Right atrium auricular region (tissue), 2 donors: ENCODE measurements around the gene TNNT2. TPM values are rescaled to one million over a fixed set of nuclear protein-coding genes. Genes with fewer than 3 reads are reported as not detected.

Experiments used
- DNase-seq: peaks from one replicate; pipeline ENCODE4 v3.0.0-alpha.2; 2019; ENCODE audit warnings: low spot score
- H3K27ac ChIP-seq, 2 donors: fragments of 200-600 bp; sonication (generic); 1 replicate in 1 of 2; 2 replicates in 1 of 2; pipeline ENCODE4 v1.5.1; 2016 to 2019
- H3K27me3 ChIP-seq, 2 donors: fragments of 200-600 bp; sonication (generic); one replicate each; pipeline versions ENCODE4 v1.5.1 to v1.6.0; 2017 to 2019
- H3K36me3 ChIP-seq: fragments of 200-600 bp; sonication (generic); one replicate; pipeline ENCODE4 v1.5.1; 2016
- H3K4me1 ChIP-seq, 2 donors: fragments of 200-600 bp; sonication (generic); one replicate each; pipeline versions ENCODE4 v1.5.1 to v1.6.0; 2017 to 2019
- H3K4me3 ChIP-seq, 2 donors: fragments of 200-600 bp; sonication (generic); 1 replicate in 1 of 2; 2 replicates in 1 of 2; pipeline ENCODE4 v1.5.1; 2017 to 2019; ENCODE audit warnings: mild to moderate bottlenecking in 1 of 2, moderate library complexity in 1 of 2
- H3K9me3 ChIP-seq, 2 donors: fragments of 200-600 bp; sonication (generic); one replicate each; pipeline ENCODE4 v1.5.1; 2019
- total RNA-seq, 2 donors: library from RNA; depleted of rRNA; stranded (reverse); fragments of >200 nt; gene quantifications; one replicate each; pipeline ENCODE4 v1.1.0, GENCODE V29; 2016
- TF ChIP-seq, protein P1 (sequence below), 2 donors: fragments of 200-600 bp; sonication (generic); IDR thresholded peaks; one replicate each; pipeline ENCODE4 v1.5.1; 2019; ENCODE audit warnings: antibody characterized with exemption in 2 of 2

Gene TNNT2
- total RNA-seq, 2 donors from 2014 or later: 4,112 to 12,321 TPM

DNA sequence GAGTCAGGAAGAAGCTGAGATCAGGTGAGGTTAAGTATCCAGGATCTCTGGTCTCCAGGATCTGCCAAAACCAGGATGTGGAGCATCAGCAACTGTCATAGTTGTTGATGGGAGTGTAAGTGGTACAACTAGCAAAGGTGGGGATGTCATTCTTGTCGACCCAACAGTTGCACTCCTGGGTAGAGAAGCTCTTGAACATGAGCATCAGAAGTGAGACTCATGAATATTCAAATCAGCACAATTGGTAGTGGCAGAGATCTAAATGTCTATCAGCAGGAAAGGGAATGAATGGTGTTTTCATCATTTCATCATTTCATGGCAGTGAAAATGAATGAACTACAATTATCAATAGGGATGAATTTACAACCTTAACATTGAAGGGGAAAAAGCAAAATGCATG, 25.9 kb upstream of the TNNT2 start:
- Histone ChIP-seq H3K4me1 (peaks cover 0 to 27% of the 10 kb centered on the region in 2 donors), H3K36me3 (no peaks in the 10 kb centered on the region), H3K9me3 (no peaks in the 10 kb centered on the region), H3K4me3 (no peak overlapping the region), H3K27me3 (peaks cover 0 to 7% of the 10 kb centered on the region in 2 donors), H3K27ac (no peak overlapping the region)
- TF ChIP-seq, protein P1, sequence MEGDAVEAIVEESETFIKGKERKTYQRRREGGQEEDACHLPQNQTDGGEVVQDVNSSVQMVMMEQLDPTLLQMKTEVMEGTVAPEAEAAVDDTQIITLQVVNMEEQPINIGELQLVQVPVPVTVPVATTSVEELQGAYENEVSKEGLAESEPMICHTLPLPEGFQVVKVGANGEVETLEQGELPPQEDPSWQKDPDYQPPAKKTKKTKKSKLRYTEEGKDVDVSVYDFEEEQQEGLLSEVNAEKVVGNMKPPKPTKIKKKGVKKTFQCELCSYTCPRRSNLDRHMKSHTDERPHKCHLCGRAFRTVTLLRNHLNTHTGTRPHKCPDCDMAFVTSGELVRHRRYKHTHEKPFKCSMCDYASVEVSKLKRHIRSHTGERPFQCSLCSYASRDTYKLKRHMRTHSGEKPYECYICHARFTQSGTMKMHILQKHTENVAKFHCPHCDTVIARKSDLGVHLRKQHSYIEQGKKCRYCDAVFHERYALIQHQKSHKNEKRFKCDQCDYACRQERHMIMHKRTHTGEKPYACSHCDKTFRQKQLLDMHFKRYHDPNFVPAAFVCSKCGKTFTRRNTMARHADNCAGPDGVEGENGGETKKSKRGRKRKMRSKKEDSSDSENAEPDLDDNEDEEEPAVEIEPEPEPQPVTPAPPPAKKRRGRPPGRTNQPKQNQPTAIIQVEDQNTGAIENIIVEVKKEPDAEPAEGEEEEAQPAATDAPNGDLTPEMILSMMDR (IDR thresholded peaks at IDR 0.05): no peak
- no peak for DNase-seq

DNA sequence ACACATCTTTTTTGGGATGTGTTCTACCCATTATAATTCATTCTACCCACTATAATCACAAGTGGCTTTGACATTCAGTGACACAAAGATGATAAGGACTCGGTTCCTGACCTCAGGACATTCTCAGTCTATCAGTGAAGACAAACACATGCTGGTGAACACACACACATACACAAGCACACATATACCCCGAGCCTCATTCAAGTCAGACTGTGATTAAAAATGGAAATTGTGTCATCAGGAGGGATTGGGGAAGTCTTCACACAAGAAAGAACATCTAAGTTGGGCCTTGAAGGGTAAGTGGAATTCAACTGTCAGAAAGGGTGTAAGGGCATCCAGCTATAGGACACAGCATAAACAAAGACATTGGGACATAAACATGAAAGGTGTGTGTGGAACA, 24.2 kb upstream of the TNNT2 start:
- Histone ChIP-seq H3K4me3 (no peak overlapping the region), H3K27ac (peak overlapping the region in 1 of 2 donors; percentile 59), H3K27me3 (peaks cover 0 to 7% of the 10 kb centered on the region in 2 donors), H3K36me3 (no peaks in the 10 kb centered on the region), H3K9me3 (no peaks in the 10 kb centered on the region), H3K4me1 (peaks cover 0 to 18% of the 10 kb centered on the region in 2 donors)
- no peak for DNase-seq
- TF ChIP-seq, protein P1 (IDR thresholded peaks at IDR 0.05): no peak

DNA sequence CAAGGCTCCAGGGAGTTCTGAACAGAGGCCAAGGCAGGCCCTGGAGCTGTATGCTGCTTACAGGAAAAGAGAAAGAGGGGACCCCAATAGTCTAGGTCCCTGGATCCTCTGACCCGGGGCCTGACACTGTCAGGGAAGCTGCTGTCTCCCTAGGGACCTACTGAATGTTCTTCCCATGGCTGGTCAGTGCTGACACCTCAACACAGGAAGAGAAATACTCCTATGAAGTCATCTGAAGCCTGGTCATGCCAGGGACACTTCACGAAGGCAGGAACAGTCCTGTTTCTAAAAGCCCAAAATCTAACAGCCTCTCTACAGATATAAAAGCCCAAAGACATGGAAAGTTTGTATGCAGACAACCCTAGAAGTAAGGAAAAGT, 23.4 kb upstream of the TNNT2 start:
- peaks cover 0 to 7% of the 10 kb centered on the region in 2 donors for H3K27me3 ChIP-seq

DNA sequence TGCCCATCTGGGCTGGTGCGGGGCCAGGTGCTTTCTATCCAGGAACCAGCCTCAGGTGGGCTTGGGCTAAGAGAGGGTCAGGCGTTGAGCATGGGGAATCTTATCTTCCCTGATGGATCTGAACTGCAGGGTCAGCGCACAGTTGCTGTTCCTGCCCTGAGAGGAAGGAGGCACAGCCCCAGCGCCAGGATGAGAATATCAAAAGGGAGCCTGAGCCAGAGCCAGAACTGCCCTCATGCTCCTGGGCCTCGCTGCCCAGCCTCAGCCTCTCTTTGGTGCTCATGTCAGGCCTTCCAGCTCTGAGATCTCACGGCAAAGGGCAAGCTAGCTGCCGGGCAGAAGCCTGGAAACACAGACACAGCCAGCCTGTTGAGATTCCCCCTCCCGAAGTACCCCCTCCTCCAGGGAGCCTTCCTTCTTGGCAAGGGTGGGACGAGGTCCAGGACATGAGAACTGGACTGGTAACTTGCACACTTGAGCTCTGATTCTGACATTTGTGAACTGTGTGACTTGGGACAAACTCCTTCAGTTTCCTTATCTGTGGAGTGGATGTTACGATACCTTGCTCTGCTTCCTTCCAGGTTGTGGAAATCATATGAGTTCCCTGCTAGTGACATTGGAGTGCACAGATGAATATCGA, 22.9 kb upstream of the TNNT2 start:
- H3K27me3 ChIP-seq: peaks cover 0 to 7% of the 10 kb centered on the region in 2 donors
- H3K4me1 ChIP-seq: peaks cover 0 to 18% of the 10 kb centered on the region in 2 donors

More for the DNA sequence above, 23.4 kb upstream of the TNNT2 start:
- peak overlapping the region; percentile 2 to 59 for H3K27ac ChIP-seq
- TF ChIP-seq, protein P1 (IDR thresholded peaks at IDR 0.05): no peak
- no peak overlapping the region for H3K4me3 ChIP-seq
- no peaks in the 10 kb centered on the region for H3K36me3 ChIP-seq
- peaks cover 0 to 18% of the 10 kb centered on the region in 2 donors for H3K4me1 ChIP-seq
- no peaks in the 10 kb centered on the region for H3K9me3 ChIP-seq
- no peak for DNase-seq

DNA sequence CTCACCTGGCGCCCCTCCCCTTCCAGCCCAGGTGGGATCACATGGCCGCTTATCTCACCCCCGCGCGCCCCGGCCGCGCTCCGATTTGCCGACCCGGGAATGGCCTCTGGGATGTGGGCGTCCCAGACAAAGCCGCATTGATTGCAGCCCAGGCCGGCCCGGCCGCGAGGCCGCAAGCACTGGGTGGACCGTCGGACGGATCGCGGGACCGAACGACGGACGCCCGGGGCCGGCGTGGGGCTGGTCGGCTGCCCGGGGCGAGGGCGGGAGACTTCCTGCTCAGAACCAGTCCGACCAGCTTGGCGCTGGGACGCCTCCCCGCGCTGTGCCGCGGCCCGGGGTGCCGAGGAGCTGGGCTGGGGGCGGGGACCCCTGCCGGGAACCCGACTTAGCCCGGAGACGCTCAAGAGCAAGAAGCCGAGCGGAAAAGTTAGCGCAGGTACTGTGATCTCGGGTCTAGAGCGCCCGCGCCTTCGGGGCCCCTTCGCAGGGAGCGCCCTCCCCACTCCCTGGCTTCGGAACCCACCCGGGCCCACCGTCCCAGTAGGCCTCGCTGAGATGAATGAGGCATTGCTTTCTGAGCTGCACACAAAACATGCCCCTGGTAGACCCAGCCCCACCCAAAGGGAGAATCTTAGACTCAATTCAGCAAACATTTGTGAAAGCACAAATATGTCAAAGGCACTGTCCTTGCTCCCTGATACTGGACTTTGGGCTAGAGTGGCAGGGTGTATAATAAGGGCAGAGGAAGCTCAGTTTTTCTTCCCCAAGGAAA, 22.1 kb upstream of the TNNT2 start:
- TF ChIP-seq, protein P1 (IDR thresholded peaks at IDR 0.05): no peak
- H3K36me3 ChIP-seq: no peaks in the 10 kb centered on the region
- H3K4me3 ChIP-seq: peak overlapping the region; percentile 14 to 38
- peaks cover 0 to 18% of the 10 kb centered on the region in 2 donors for H3K4me1 ChIP-seq
- peak overlapping the region in 1 of 2 donors; percentile 4 for H3K27ac ChIP-seq
- DNase-seq: no peak
- no peaks in the 10 kb centered on the region for H3K9me3 ChIP-seq
- H3K27me3 ChIP-seq: peaks cover 0 to 7% of the 10 kb centered on the region in 2 donors

More for the DNA sequence above, 22.9 kb upstream of the TNNT2 start:
- TF ChIP-seq, protein P1 (IDR thresholded peaks at IDR 0.05): no peak
- Histone ChIP-seq H3K27ac (peak overlapping the region; percentile 4 to 59), H3K4me3 (no peak overlapping the region), H3K9me3 (no peaks in the 10 kb centered on the region), H3K36me3 (no peaks in the 10 kb centered on the region)
- no peak for DNase-seq
